ENCODE data around the gene ADCY3.

DNA sequence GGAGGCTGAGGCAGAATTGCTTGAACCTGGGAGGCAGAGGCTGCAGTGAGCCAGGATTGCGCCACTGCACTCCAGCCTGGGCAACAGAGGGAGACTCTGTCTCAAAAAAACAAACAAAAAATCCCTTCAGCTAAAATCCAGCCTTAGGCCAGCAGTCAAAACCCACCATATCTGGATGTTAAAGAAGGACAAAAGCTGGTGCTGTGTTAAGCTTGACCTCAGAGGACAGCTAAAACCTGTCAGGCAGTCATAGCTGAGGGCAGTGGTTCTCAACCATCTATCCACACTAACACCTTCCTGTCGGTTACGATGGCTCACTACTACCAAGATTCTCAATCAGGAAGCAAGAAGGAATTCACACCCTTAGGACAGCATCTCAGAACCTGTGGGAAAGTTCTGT lies 136.4 kb downstream of the ADCY3 start:
- TF ChIP-seq, protein P1, sequence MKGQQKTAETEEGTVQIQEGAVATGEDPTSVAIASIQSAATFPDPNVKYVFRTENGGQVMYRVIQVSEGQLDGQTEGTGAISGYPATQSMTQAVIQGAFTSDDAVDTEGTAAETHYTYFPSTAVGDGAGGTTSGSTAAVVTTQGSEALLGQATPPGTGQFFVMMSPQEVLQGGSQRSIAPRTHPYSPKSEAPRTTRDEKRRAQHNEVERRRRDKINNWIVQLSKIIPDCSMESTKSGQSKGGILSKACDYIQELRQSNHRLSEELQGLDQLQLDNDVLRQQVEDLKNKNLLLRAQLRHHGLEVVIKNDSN (IDR thresholded peaks at IDR 0.05): no peak
- TF ChIP-seq, protein P2, sequence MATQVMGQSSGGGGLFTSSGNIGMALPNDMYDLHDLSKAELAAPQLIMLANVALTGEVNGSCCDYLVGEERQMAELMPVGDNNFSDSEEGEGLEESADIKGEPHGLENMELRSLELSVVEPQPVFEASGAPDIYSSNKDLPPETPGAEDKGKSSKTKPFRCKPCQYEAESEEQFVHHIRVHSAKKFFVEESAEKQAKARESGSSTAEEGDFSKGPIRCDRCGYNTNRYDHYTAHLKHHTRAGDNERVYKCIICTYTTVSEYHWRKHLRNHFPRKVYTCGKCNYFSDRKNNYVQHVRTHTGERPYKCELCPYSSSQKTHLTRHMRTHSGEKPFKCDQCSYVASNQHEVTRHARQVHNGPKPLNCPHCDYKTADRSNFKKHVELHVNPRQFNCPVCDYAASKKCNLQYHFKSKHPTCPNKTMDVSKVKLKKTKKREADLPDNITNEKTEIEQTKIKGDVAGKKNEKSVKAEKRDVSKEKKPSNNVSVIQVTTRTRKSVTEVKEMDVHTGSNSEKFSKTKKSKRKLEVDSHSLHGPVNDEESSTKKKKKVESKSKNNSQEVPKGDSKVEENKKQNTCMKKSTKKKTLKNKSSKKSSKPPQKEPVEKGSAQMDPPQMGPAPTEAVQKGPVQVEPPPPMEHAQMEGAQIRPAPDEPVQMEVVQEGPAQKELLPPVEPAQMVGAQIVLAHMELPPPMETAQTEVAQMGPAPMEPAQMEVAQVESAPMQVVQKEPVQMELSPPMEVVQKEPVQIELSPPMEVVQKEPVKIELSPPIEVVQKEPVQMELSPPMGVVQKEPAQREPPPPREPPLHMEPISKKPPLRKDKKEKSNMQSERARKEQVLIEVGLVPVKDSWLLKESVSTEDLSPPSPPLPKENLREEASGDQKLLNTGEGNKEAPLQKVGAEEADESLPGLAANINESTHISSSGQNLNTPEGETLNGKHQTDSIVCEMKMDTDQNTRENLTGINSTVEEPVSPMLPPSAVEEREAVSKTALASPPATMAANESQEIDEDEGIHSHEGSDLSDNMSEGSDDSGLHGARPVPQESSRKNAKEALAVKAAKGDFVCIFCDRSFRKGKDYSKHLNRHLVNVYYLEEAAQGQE (IDR thresholded peaks at IDR 0.05; ENCODE audit: low read depth): no peak
- TF ChIP-seq EP300 (IDR thresholded peaks at IDR 0.05; ENCODE audit: borderline replicate concordance) (no peak), TEAD4 (IDR thresholded peaks at IDR 0.05) (no peak), RAD21 (IDR thresholded peaks at IDR 0.05; ENCODE audit: low read depth) (no peak), CEBPB (IDR thresholded peaks at IDR 0.05) (no peak), EGR1 (IDR thresholded peaks at IDR 0.05) (no peak)
- TF ChIP-seq, protein P3, sequence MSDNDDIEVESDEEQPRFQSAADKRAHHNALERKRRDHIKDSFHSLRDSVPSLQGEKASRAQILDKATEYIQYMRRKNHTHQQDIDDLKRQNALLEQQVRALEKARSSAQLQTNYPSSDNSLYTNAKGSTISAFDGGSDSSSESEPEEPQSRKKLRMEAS (IDR thresholded peaks at IDR 0.05): no peak
